HG03571 (cell line): ENCODE results near the gene FADS2.

ENCODE experiments used
- ATAC-seq: cut with Tn5 transposase; IDR thresholded peaks from one replicate; pipeline ENCODE4 v1.9.1; 2021; ENCODE audit not compliant: unreplicated experiment

The FADS2 gene

DNA sequence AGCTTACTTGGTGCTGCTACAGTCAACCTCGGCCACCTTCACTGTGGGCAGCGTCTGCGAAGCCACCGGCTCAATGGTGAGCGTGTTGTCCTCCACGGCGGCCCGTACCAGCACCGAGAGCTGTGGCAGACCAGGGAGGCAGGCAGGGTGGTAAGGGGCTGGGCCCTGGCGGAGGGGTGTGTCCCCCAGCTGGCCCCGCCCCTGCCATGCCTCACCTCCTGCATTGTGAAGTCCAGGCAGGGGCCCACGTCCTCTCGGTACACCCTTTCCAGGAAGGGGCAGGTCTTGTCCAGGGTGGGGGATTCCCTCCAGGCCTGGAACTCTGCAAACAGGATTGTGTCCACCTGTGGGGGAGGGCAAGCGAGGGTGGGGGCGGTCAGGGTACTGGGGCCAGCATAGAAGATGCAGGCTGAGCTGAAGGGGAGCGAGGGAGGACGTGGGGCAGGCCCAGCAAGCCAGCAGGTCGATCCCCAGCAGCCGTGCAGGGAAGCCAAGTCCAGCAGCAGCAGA is 76.5 kb downstream of the FADS2 start:
- no peak for ATAC-seq

GRCh38 chr11:61905067-61905696 is 77.1 kb downstream of the FADS2 start:
- ATAC-seq = no peak

GRCh38 chr11:61905801-61906521 is 77.9 kb downstream of the FADS2 start:
- no peak for ATAC-seq

- ATAC-seq = no peak
Measured at GRCh38 chr11:61906522-61906909, 78.4 kb downstream of the FADS2 start.

DNA sequence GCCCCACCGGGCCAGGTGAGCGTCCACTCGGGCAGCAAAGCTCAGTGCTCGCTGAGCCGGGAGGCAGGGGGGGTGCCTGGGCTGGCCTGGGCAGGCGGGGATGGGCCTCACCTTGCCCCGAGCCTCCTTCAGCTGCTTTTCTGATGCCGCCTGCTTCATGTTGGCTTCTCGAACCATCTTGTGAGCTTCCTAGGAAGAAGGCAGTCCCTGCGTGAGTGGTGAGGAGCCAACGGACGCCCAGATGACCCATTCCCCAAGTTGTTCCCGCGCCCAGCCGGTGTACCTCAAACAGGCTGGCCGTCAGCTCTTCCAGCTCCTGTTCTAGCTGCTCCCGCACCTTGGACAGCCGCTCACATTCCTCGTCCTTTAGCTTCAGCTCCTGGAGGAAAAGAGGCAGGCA is 79.2 kb downstream of the FADS2 start:
- ATAC-seq = no peak

- ATAC-seq = no peak
Measured at GRCh38 chr11:61907871-61908729, 80.0 kb downstream of the FADS2 start.

DNA sequence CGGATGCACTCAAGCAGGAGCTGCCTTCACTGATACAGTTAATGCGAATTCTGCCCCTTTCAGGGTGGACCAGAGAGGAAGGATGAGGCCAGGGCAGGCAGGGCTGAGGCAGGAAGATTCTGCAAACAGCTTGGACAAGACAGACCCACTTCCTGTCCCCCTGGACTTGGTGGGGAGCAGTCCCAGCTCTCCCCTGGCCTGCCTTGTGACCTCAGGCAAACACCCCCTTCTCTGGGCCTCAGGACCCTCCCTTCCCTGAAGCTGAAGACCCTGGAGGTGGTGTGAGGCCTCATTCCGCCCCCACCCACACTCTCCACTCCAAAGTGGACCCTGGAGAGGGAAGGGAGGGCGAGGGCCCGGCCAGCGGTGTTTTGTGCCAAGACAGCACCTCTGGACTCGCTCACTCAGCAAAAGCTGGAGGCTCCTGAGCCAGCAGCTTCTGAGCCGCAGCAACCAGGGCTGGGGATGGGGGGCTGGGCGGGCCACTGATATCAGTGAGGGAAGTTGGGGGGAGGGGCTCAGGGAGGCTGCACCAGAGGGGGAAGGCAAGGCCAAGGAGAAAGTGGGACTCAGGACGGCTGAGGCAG is 80.7 kb downstream of the FADS2 start:
- no peak for ATAC-seq

DNA sequence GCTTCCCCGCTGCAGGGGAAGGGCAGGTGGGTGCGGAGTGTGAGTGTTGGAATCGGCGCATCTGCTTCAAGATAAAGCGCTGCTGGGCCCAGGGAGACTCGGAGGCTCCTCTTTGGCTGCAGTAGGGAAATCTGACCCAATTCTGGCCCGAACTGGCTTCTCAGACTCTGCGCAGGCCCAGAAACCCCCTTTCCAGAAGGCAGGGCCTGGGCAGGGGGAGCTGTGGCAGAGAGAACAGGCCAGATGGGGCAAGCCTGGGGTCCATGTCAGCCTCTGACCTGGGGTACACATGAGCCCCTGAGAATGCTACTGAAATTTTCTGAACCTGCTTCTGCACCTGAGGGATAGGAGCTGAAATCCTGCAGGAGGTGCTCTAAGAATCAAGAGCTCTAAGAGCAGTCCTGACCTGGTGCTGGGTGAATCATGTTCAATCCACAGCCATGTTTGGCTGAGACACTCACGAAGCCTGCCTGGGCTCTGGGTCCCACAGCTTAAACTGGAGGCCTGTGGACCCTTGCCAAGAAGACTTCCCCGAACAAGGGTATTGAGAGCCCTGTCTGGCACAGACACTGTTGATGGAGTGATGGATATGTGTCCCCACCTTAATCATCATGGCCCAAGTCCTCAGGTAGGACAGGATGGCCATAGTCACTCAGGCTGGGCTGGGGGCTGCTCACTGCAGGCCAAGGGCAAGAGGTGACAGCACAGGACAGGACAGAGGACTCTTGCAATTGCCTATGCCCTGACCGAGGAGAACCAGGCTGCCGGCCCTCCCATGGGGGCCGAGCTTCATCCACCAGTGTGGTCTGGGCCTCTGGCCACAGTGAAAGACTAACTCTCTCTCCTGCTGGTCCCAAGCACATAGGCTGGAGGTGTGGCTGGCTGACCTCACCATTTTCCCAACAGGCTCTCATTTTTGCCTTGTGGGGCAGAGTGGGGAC is 82.4 kb downstream of the FADS2 start:
- ATAC-seq = no peak

GRCh38 chr11:61911128-61911700 is 83.1 kb downstream of the FADS2 start:
- no peak for ATAC-seq

DNA sequence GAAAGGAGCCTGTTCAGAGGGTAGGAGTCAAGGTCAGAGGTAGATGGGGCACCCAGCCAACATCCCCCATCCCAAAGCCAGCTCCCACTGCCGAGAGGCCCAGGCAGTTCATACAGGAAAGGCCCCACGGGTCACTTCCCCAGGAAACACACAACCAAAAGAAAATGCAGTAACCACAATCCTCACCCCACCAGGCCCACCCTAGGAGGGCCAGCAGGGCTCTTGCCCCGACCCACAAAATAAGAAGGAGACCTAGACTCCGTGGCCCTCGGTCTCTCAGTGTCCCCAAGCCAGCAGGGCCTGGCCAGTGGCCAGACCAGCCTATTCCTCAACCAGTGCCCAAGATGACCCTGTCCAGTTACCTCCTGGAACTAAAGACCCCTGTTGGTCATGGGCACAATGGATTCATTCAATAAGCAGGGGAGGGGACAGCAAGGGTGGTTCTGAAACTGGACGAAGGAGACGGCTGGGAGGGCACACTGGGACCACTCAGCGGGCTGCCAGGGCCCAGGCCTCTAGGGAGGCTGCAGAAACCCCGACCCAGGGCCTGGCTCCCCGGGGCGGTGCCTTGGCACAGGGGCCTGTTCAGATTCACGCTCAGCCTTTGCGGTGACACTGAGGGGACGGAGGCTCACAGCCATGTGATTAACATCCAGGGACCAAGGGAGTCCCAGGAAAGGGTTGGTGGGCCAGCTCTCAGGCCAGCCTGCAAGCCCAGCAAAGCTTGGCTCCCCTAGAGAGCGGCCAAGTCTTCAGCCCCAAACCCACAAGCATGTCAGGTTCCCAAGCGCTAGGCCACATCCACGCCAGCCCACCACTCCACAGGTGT is 83.8 kb downstream of the FADS2 start:
- no peak for ATAC-seq

- no peak for ATAC-seq
Measured at GRCh38 chr11:61912530-61912898, 84.4 kb downstream of the FADS2 start.

- ATAC-seq = no peak
Measured at GRCh38 chr11:61912991-61913698, 85.0 kb downstream of the FADS2 start.

GRCh38 chr11:61913699-61914395 is 85.7 kb downstream of the FADS2 start:
- ATAC-seq = no peak

DNA sequence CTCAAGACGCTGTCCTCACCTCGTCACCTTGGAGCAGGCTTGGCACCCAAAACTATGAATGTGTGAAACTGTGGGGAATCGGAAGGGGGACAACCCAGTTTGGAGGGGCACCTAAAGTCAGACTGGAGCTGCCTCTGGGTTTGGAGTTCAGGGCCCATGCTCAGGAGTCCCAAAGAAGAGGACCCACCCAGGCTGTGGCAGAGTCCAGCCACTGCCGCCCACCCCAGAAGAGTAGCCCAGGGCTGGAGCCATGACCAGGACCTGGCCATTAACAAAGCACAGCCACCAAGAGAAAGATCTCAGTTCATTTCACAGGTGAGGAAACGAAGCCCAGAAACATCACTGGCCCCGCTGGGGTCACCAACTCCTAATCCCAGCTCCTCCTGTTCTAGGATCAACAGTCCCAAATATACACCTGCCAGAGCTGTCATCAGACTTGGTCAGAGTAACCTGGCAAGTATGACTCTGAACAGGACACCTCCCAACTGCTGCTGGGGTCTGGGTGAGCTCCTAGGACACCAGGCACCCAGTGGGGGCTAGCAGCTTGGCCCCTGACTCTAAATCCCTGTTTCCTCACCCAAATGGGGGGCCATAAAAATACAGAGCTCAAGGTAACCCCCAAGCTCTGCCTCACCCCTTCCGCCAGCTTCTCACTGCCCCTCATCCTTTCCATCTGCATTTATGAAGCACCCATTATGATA is 86.5 kb downstream of the FADS2 start:
- ATAC-seq = no peak

- no peak for ATAC-seq
Measured at GRCh38 chr11:61916737-61917333, 88.7 kb downstream of the FADS2 start.
